Esophagus squamous epithelium (tissue), 4 donors: ENCODE results near the gene GTF3C2.

ENCODE experiments used
- CTCF ChIP-seq, 6 experiments: fragments of 450-650 bp in 4 of 6; fragments of 200-600 bp in 2 of 6; sonication (generic) in 2 of 6; IDR thresholded peaks; one replicate each; pipeline ENCODE4 v1.5.1; 2016 to 2019; ENCODE audit warnings: antibody characterized with exemption in 6 of 6, mild to moderate bottlenecking in 4 of 6, moderate library complexity in 4 of 6
- POLR2A ChIP-seq, 4 donors: fragments of 450-650 bp; IDR thresholded peaks; one replicate each; pipeline ENCODE4 v1.6.1; 2017; ENCODE audit warnings: antibody characterized with exemption in 4 of 4, mild to moderate bottlenecking in 4 of 4, moderate library complexity in 3 of 4

- no peak for TF ChIP-seq CTCF (IDR thresholded peaks at IDR 0.05)
- no peak for TF ChIP-seq POLR2A (IDR thresholded peaks at IDR 0.05)
These were observed 49.8 kb downstream of the GTF3C2 start for GRCh38 chr2:27306573-27307286.
